Limb (tissue), 2 donors: ENCODE data around the gene CCDC178.
"Not testable (repeated sequence)": the region's sequence is repeated elsewhere in the genome, so short reads cannot be mapped to it uniquely, and the experiment has no call there.

ENCODE experiments used
- DNase-seq, 2 donors: peaks; one replicate each; pipeline ENCODE4 v3.0.0-alpha.2; 2016; ENCODE audit errors: extremely low spot score in 2 of 2

CCDC178 gene

DNA sequence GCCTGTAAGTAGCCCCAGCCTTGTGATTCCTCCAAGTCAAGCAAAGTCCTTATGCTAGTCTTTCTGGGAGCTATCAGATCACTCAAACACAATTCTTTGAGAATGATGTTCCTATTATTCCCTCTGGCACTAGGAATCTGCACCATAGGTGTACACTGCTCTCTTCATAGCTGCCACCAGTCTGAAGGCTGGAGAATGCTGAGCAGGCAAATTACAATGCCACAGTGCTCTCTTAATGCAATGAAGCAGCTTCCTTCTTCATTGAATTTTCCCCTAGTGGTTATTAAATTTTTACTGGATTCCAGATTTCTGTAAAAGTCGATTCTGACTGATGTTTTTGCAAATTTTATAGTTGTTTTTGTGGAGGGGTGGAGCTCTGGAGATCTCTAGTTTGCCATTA is 84.8 kb downstream of the CCDC178 start:
- no peak for DNase-seq

DNA sequence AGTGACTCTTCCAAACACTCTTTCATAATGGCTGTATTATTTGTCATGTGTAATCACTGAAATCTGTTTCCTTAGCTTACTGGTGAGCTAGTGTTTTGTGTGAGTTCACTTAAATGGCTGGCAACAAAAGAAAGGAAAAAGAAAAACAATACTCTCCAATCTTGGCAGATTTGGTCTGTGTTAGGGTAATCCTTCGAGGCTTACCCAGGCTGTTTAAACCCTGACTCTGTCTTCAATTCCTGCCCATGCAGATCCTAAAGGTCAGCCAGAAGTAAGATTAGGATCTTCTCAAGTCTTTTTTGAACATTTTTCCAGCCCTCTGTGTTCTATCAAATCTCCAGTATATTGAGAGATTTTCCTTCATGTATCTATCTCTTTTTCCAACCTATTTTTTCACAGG is 85.3 kb downstream of the CCDC178 start:
- DNase-seq: no peak

DNA sequence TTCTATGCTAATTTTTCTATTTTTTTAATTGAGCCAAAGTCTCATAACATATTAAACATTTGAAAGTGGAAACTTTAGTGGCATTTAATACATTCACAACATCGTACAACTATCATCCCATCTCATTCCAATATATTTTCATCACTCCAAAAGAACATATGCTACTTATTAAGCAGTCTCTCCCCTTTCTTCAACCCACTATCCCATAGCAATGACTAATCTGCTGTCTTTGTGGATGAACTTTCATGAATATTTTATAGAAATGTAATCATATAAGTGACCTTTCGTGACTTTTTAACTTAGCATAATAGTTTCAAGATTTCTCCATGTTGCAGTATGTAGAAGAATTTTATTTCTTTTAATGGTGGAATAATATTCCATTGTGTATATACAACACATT is 90.3 kb downstream of the CCDC178 start:
- no peak for DNase-seq

DNA sequence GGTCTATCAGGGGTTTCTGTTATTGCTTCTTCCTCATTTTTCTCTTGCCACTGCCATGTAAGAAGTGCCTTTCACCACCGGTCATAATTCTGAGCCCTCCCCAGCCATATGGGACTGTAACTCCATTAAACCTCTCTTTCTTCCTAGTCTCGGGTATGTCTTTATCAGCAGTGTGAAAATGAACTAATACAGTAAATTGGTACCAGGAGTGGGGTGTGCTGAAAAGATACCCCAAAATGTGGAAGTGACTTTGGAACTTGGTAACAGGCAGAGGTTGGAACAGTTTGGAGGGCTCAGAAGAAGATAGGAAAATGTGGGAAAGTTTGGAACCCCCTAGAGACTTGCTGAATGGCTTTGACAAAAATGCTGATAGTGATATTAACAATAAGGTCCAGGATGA is 100.8 kb downstream of the CCDC178 start:
- not testable (repeated sequence) for DNase-seq

DNA sequence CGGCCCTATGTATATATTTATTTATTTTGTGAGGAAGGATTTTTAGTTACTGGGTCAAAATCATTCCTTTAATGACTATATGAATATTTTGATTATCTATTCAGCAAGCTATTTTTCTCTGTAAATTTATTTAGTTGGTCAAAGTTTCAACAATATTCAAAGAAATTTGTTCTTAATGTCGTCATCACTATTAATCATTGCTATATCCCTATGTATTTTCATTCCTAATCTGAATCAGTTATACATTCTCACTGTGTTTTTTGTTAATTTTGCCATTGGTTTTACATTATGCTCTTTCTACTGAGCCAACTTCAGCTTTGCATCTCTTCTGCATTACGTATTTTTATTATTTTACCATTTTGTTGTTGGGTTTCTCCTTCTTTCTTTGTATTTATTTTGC is 105.7 kb downstream of the CCDC178 start:
- DNase-seq: no peak

DNA sequence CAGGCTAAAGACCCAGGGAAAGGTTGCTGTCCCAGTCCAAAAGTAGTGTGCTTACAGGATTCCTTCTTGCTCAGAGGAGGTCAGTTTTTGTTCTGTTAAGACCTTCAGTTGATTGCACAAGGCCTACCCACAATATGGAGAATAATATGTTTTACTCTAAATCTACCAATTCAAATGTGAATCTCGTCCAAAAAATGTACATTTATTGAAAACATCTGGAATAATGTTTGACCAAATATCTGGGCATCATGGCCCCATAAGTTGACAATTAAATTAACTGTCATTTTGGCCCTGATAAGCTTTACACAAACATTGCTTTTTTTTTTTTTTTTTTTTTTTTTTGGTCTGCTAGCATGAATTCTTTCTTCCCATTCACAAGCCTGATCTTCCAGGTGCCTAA is 109.8 kb downstream of the CCDC178 start:
- DNase-seq: no peak

DNA sequence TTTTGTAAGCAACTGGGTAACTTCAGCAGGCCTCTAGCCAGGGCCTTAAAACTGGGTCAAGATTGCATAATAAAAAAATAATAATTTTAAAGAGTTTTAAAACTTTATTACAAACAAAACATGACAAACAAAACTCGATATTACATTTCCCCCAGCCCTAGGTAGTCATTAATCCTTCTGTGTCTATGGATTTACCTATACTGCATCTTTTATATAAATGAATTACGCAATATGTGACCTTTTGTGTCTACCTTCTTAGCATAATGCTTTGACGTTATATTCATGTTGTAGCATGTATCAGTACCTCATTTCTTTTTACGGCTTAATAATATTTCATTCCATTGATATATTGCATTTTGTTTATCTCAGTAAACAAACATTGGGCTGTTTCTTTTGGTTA is 113.5 kb downstream of the CCDC178 start:
- no peak for DNase-seq

DNA sequence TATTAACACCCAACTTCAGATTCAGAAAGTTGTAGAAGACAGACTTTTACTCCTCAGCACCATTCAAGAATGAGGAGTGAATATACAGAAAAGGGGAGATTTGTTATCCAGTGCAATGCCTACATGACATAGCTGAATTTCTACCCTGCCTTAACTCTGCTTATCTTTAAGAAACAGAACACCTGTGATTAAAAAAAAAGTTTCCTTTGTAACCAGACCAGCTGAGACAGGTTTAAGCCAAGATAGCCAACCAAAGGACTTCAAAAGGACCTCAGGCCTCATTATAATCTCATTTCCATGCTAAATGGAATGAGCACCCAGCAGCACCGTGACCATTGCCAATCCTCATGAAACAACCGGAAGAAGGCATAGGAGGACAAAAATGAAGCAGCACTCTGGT is 122.9 kb downstream of the CCDC178 start:
- DNase-seq: no peak

DNA sequence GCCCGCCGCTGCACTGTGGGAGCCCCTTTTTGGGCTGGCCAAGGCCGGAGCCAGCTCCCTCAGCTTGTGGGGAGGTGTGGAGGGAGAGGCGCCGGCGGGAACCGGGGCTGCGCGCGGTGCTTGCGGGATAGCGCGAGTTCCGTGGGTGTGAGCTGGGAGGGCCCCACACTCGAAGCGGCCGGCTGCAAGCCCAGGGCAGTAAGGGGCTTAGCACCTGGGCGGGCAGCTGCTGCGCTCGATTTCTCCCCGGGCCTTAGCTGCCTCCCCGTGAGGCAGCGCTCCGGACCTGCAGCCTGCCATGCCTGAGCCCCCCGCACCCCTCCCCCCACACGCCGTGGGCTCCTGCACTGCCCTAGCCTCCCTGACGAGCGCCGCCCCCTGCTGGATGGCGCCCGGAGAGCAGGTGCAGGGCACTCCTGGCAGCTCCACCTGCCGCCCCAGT is 124.4 kb downstream of the CCDC178 start:
- DNase-seq: no peak

DNA sequence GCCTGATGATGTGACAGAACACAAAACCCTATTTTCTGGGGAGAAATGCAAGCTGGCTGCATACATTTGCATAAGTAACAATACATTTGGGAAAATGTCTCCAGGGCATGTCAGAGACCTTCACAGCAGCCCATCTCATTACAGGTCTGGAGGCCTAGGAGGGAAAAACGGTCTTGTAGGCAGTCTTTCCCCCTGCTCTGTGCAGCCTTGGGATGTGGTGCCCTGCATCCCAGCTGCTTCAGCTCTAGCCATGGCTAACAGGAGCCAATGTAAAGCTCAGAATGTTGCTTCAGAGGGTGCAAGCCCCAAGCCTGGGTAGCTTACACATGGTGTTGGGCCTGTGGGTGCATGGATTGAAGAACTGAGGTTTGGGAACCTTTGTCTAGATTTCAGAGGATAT is 133.0 kb downstream of the CCDC178 start:
- DNase-seq: no peak

DNA sequence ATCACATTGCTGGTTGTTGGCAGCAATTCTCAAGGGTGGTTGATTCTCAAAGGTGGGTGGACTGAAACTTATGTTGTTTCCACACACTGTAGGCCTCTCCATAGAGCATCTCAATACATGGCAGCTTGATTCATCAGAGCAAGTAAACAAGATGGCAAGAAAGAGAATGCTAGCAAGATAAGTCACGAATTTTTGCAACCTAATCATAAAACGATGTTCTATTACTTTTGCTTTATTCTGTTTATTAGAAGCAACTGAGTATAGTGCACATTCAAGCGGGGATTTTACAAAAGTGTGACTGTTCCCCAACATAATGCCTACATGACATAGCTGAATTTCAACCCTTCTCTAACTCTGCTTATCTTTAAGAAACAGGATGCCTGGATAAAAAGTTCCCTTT is 136.2 kb downstream of the CCDC178 start:
- no peak for DNase-seq

DNA sequence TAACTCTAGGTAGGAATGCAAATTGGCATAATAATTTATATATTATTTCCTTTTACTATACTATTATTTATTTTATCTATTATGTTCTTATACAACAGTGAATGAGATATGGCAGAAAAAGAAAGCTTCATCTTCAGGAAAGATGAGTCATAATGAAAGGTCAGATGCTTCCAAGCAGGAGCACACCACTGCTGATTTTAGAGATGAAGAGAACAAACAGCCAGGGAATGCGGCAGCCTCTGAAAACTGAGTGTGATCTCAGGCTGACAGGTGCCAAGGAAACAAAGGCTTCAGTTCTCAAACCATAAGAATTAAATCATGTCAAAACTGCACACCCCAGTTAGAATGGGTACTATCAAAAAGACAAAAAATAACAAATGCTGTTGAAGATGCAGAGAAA is 149.0 kb downstream of the CCDC178 start:
- DNase-seq: no peak

DNA sequence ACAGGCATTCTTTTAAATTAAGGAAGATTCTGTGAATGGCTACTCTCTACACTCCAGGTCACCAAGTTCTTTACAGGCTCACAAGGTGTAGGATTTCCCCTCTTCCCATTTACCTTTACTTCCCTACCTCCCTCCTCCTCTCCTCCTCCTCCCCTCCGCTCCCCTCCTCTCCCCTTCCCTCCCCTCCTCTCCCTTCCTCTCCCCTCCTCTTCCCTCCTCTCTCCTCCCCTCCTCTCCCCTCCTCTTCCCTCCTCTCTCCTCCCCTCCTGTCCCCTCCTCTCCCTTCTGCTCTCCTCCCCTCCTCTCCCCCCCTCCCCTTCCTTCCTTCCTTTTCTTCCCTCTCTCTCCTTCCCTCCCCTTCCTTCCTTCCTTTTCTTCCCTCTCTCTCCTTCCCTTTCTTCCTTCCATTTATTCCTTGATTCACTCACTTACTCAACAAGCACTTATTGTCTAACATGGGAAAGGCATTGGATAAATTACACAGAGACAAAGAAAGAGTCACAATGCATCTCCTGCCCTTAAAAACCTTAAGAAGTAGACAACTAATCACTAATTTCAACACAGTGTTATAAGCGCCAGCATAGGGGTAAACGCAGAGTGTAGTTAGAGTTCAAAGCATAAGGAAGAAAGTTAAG is 152.3 kb downstream of the CCDC178 start:
- no peak for DNase-seq

DNA sequence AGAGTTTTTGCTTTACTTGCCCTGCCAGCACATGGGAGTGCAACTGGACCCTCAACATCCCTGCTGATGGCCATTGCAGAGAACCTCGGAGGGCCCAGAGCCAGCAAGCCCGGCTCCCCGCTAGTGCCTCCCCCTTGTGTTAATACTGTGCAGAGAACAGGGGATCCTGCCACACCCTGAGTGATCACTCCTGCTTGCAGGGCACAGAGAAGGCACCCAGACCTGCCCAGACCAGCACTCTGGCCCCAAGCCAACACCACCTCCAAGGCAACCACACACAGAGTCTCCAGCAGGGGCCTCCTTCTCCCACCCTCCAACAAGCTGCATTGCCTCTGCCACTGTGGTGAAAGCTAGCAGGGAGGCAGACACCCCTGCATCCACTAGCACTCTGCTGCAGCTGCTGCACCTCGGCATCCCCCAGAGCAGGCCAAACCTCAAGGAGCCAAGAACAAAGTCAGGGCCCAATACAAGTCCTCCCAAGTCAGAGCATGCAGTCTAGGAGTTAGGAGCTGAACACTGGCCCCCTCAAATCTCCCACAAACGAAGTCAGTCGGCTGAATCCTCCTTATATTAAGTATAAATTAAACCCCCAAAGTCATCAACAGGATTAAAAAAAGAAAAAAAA is 157.7 kb downstream of the CCDC178 start:
- no peak for DNase-seq

DNA sequence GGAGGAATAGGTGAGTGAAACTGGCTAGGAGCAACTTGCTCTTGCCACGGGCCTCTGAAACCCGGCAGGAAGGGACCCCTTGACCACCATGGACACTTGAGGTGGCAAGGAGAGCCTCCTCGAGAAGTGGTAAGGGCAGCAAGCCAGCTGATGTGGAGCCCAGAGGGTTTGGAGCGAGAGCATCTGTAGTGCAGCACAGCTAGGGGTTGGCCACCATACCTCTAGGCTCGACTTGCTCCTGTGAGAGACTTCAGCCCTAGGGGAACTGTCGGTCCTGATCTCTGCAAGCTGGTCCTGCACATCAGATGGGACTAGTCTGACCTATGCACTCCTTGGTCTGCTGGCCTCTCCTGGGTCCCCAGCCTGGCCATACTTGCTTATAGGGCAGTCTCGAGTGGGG is 158.4 kb downstream of the CCDC178 start:
- DNase-seq: no peak

DNA sequence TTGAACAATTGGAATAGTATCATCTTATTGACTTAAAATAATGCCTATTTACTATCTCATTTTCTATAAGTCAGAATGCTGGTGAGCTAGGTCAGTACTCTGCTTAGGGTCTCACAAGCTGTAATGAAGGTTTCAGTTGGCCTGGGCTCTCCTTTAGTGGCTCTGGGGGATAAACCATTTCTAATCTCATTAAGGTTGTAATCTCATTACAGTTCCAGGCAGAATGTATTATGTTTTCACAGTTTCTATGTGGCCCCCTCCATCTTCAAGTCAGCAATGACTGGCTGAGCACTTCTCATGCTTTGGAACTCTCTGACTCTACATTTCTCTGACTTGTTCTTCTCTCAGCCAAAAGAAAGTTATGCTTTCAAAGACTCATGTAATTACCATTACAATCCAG is 163.1 kb downstream of the CCDC178 start:
- DNase-seq: no peak

DNA sequence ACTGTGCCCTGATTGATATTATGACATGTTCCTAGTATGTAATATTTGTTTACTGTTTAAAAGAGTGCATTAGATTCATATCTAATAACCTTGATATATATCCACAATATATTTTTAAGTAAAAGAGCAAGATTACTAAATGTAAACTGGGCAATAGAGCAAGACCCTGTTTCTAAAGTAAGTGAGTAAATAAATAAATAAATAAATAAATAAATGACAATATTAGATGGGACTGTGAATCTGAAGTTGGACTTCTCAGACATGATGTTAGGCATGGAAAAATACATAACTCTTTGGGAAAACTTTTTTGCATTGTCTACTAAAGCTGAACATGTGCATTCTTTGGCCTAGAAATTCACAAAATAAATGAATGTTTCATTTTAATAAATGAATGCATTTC is 164.7 kb downstream of the CCDC178 start:
- DNase-seq: no peak

DNA sequence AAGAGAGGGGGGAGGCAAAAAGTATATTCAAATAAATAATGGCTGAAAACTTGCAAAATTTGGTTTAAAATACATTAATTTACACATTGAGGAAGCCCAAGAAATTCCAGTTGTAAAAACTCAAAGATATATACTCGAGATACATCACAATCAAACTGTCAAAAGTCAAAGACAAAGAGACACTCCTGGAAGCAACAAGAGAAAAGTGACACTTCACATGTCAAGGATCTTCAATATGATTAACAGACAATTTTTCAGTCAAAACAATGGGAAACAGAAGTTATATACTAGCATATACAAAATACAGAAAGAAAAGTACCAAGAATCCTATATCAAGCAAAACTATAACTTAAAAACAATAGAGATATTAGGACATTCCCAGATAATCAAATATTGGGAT is 170.2 kb downstream of the CCDC178 start:
- no peak for DNase-seq

DNA sequence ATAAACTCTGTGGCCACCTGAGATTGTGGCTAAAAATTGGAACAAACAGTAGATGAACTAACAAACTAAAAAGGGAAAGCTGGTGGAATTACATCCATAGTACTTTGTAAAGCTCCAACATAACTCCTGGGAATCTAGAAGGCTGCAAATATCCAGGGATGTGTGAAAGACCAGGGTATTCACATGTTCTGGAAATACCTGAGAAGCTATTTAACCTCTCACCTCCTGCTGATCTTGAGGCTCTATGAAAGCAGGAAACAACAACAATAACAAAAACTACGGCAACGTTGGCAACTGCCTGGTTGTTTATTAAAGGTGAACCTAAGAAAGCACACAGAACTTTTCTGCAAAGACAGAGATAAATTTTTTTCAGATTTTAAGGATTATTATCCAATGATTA is 171.3 kb downstream of the CCDC178 start:
- no peak for DNase-seq

DNA sequence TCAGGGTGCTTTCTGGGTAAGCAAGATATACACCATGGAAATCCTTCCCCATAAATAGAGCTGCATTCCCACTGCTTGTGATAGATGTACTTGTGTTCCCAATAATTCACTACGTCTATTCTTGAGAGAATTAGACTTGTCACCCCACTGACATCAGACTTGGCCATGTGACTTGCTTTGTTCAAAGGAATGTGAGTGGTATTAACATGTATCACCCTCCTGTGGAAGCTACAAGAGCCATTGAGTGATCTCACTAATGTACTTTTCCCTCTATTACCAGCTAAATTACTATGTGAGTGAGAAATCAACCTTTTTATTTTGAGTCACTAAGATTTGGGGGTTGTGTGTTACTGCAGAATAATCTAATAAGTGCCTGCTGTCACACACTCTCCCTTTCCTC is 176.0 kb downstream of the CCDC178 start:
- DNase-seq: no peak

DNA sequence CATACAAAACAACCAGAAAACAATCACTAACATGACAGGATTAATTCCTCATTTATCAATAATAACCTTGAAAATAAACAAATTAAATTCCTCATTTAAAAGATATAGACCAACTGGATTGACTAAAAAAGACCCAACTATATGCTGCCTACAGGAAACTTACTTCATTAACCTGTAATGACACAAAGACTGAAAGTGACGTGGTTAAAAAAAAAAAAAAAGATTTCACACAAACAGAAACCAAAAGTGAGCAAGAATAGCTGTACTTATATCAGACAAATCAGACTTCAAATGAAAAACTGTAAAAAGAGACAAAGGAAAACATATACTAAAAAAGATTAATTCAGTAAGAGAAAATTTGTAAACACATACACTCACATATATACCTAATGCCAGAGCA is 201.2 kb downstream of the CCDC178 start:
- no peak for DNase-seq

DNA sequence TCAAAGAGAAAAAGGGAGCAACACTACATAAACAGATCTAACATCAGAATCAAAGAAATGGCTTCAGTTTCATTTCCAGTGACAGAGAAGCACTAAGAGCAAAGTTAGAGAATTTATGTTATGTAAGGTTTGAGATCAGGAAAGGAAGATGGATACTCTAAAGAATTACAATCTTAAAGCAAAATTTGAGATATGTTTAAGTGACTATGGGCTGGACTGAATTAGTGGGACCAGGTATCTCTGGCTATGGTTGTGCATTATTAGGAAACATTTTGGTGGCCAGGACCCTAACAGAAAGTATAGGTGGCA is 208.2 kb downstream of the CCDC178 start:
- DNase-seq: no peak

DNA sequence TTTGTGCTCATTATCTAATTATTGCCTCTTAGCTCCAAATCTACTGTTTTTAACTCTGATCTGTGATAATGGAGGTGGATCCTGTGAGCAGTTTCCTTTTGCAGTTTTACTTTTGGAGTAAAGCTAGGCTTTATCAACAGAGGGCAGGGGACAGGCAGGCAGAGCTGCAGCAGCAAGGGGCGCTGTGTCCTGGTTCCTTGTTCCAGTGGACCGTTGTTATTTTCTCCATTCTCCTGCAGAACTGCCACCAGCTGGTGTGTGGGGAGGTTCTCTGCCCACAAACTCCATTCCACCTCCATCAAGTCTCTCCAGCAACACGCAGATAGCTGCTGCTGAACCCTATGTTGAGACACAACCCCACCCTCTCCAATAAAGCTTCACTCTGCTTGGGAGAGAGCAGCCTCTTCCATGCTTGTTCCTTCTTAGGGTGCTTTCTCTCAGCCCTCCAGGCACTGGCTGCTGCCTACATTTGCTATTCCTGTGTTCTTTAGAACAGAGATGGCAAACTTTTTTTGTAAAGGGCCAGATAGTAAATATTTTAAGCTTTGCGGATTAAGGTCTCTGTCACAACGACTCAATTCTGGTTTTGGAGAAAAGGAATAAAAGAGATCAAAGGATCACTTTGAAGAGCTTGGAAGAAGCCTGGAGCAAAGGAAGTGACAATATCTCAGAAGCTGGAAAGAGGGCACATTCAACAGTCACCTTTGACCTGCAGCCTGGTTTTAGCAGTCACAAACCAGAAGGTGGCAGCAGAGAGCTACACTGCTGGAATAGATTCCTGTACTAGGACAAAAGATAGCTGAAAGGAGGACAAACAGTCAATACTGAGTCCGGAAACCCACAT is 208.8 kb downstream of the CCDC178 start:
- DNase-seq: peak; percentile 78 to 83
